GM19025 (cell line): Measurements from ENCODE around the gene ZNF488.

Experiments used
- ATAC-seq: cut with Tn5 transposase; IDR thresholded peaks from one replicate; pipeline ENCODE4 v1.9.1; 2021; ENCODE audit warnings: mild to moderate bottlenecking, low read depth, moderate library complexity; ENCODE audit not compliant: unreplicated experiment

Gene ZNF488

DNA sequence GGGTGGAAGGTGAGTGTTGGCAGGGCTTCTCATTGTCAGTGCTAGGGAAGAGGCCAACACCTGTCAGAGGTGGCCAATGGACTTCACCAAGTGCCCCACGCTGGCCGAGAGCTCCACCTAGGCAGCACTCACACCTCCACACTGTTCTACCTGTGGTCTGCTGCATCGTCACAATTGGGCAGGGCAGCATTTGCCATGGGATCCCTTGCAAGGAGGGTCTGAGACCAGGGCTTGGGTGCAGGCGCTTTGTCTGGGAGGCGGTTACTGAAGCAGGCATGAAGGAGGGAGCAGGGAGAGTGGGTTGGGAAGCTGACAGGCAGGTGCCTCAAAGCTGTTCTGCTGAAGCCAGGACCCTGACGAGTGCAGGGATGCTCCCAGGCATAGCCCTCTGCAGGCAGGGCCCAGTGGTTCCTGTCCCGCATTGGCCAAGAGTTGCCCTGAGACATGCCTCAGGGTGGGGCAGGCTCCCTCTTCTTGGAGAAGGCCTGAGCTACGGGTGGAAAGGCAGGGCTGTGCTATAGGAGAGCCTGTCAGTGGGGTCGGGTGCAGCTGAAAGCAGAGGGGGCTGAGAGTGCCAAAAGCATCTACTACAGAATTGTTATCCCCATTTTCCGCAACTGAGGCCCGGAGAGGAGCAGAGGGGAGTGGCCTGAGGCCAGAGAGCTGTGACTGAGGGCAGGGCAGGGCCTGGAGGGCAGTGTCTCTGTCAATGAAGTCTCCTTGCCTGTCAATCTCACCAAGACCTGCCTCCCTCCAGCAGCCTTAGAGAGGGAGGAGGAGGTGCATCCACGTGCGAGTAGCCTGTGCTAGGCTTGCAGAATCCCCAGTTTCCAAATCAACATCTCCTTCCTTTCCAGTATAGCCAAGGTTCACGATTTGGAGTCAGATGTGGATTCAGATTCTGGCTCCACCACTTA is 31.9 kb downstream of the ZNF488 start:
- ATAC-seq = no peak

- no peak for ATAC-seq
Measured at GRCh38 chr10:47350671-47351640, 33.1 kb downstream of the ZNF488 start.

DNA sequence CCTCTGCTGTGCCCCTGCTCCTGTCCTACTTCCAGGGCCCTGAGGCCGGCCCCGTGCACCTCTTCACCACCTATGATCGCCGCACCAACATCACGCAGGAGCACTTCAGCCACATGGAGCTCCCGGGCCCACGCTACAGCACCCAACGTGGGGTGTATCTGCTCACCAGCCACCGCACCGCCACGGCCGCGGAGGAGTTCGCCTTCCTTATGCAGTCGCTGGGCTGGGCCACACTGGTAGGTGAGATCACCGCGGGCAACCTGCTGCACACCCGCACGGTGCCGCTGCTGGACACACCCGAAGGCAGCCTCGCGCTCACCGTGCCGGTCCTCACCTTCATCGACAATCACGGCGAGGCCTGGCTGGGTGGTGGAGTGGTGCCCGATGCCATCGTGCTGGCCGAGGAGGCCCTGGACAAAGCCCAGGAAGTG is 34.1 kb downstream of the ZNF488 start:
- no peak for ATAC-seq

- no peak for ATAC-seq
Measured at GRCh38 chr10:47349516-47349915, 34.6 kb downstream of the ZNF488 start.

DNA sequence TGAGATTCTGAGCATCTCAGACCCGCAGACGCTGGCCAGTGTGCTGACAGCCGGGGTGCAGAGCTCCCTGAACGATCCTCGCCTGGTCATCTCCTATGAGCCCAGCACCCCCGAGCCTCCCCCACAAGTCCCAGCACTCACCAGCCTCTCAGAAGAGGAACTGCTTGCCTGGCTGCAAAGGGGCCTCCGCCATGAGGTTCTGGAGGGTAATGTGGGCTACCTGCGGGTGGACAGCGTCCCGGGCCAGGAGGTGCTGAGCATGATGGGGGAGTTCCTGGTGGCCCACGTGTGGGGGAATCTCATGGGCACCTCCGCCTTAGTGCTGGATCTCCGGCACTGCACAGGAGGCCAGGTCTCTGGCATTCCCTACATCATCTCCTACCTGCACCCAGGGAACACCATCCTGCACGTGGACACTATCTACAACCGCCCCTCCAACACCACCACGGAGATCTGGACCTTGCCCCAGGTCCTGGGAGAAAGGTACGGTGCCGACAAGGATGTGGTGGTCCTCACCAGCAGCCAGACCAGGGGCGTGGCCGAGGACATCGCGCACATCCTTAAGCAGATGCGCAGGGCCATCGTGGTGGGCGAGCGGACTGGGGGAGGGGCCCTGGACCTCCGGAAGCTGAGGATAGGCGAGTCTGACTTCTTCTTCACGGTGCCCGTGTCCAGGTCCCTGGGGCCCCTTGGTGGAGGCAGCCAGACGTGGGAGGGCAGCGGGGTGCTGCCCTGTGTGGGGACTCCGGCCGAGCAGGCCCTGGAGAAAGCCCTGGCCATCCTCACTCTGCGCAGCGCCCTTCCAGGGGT is 35.2 kb downstream of the ZNF488 start:
- no peak for ATAC-seq

- no peak for ATAC-seq
Measured at GRCh38 chr10:47348138-47348651, 35.9 kb downstream of the ZNF488 start, which contains the start of gene RBP3. TSS of gene RBP3 (plus strand) at chr10:47348363. CDS start at chr10:47348485, 122 bp downstream.

GRCh38 chr10:47347303-47347675 is 36.8 kb downstream of the ZNF488 start:
- no peak for ATAC-seq

GRCh38 chr10:47346581-47347302 is 37.4 kb downstream of the ZNF488 start:
- no peak for ATAC-seq

- ATAC-seq = no peak
Measured at GRCh38 chr10:47344996-47345870, 38.9 kb downstream of the ZNF488 start.

DNA sequence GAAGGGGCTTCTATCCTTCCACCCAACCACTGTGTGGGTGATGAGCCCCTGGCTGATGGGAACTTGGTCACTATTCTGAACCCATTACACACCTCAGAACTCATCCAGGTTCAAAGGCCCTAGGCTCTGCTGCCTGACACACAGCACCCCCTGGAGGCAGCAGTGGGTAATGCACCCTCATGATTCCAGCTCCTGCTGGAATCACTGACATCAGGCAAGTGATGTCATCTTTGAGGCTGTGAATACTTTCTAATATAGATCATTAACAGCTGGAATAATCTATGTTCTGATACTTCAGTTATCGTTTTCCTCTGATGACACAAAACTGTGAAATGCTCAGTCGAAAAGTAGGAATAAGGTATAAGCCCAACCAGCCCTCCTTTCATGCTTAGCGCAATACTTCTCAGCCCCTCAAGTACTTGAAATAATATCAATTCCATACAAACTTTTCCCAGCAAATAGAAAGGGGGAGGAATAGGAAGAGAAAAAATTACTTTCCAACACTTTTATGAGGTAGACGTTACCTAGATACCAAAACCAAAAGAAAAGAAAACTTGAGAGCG is 43.4 kb downstream of the ZNF488 start:
- no peak for ATAC-seq

DNA sequence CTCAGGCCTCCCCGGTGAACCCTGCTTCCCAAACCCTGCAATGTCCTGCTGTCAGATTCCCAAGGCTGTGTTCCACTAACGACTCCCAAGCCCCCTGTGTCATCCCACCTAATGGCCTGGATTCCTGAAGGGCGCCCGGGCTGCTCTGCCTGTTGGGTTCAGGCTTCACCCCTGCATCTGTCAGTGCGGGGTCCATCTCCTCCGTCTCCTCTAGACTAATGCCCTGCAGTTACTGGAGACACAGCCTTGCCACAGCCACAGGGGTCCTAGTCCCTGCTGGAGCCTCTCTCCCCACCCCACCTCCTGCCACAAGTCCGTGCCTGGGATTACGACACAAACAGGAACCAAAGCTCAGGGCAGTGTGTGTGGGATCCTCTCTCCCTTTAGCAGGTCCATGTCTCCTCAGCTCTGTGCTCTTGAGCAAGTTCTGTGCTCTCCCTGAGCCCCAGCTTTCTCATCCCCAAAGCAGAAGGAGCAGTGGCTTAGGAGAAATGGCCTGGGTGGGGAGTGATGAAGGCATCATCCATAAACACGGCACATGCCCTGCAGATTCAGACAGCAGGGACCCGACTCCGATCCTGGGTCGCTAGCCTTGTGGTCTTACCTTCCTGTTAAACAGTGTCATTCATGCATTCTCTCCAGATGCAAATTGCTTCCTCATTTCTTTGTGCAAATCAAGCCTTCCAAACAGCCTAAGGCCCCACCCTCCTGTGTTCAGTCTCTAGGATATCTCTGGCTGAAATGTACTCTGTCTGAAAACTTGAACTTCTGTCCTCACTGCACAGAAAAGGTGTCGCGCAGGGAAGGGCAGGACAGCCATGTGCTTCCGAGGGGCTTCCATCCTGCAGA is 44.1 kb downstream of the ZNF488 start:
- no peak for ATAC-seq

DNA sequence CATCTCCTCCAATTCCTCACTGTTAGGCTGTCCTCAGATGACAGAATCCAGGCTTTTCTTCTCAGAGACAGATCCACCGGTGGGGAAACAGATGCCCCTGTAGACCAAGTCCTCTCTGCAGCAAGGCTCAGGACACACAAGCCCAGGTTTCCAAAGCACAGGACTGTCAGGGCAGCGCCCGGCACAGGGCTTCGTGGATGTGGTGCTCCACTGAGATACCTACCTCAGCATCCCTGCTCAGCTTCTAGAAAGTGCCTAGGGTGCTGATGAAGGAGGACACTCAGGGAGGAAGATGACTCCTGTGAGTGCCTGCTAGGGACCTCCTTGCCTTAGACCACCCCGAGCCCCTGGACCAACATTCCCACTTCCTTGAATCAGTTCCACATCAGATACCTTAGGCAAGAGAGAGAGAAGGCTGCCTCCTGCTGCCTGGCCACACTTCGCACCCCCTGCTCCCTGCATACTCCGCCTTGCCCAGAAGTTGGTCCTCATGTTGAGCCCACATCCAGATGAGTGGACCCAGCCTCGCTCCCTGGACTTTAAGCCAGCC is 44.8 kb downstream of the ZNF488 start:
- ATAC-seq = no peak

- ATAC-seq = no peak
Measured at GRCh38 chr10:47337310-47337709, 46.8 kb downstream of the ZNF488 start.

- no peak for ATAC-seq
Measured at GRCh38 chr10:47336387-47337134, 47.5 kb downstream of the ZNF488 start.

GRCh38 chr10:47335906-47336305 is 48.2 kb downstream of the ZNF488 start:
- no peak for ATAC-seq
